ENCODE data around the gene KCNQ1.

DNA sequence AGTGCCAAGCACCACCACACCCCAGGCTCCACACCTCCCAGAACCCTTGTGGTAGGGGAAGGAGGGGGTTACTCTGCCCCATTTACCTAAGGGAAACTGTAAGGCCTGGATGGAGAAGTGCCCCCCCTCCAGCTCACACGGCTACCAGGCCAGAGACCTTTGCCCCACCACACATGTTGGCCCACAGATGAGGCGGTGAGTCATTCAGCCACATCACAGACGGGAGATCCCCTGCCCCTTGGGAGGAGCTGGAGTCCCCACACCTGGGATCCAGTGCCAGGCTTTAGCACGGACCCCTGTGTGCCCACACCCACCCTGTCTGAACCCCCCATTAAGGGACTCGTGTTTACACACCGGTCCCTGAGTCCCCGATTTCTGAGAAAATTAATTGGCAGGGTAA is 415.8 kb downstream of the KCNQ1 start:
- TF ChIP-seq, protein P1, sequence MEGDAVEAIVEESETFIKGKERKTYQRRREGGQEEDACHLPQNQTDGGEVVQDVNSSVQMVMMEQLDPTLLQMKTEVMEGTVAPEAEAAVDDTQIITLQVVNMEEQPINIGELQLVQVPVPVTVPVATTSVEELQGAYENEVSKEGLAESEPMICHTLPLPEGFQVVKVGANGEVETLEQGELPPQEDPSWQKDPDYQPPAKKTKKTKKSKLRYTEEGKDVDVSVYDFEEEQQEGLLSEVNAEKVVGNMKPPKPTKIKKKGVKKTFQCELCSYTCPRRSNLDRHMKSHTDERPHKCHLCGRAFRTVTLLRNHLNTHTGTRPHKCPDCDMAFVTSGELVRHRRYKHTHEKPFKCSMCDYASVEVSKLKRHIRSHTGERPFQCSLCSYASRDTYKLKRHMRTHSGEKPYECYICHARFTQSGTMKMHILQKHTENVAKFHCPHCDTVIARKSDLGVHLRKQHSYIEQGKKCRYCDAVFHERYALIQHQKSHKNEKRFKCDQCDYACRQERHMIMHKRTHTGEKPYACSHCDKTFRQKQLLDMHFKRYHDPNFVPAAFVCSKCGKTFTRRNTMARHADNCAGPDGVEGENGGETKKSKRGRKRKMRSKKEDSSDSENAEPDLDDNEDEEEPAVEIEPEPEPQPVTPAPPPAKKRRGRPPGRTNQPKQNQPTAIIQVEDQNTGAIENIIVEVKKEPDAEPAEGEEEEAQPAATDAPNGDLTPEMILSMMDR (IDR thresholded peaks at IDR 0.05): no peak
- no peak for TF ChIP-seq POLR2A (IDR thresholded peaks at IDR 0.05)

Measured in lower leg skin (tissue), 3 donors.